GM19467 (cell line): ENCODE measurements around the gene PAN2.
"Not testable (repeated sequence)": the region's sequence is repeated elsewhere in the genome, so short reads cannot be mapped to it uniquely, and the experiment has no call there.

Experiments used
- ATAC-seq: cut with Tn5 transposase; IDR thresholded peaks from one replicate; pipeline ENCODE4 v1.9.1; 2021; ENCODE audit warnings: mild to moderate bottlenecking, moderate library complexity; ENCODE audit not compliant: unreplicated experiment

PAN2 gene

GRCh38 chr12:56333679-56334489 lies at the start of gene PAN2:
Gene PAN2, minus strand, starts transcription at chr12:56334000. Its CDS starts 906 bp downstream, at chr12:56333094.
- peak; percentile 95 for ATAC-seq

GRCh38 chr12:56382611-56383010 lies 48.8 kb upstream of the PAN2 start:
- ATAC-seq, result no peak

GRCh38 chr12:56377989-56378316 lies 44.2 kb upstream of the PAN2 start:
- no peak for ATAC-seq

GRCh38 chr12:56377310-56377988 lies 43.6 kb upstream of the PAN2 start:
- ATAC-seq, result no peak

GRCh38 chr12:56375598-56376434 lies 42.0 kb upstream of the PAN2 start:
- ATAC-seq, result peak; percentile 73

- ATAC-seq, result no peak
These were observed 41.2 kb upstream of the PAN2 start for GRCh38 chr12:56374726-56375597.

GRCh38 chr12:56373515-56373914 lies 39.7 kb upstream of the PAN2 start:
- ATAC-seq, result no peak

- ATAC-seq, result no peak
These were observed 33.1 kb upstream of the PAN2 start for GRCh38 chr12:56366948-56367347.

- no peak for ATAC-seq
These were observed 28.6 kb upstream of the PAN2 start, which contains the start of gene APOF for GRCh38 chr12:56362130-56363059. Gene APOF, minus strand, starts transcription at chr12:56362857. Its CDS starts 112 bp downstream, at chr12:56362745.

GRCh38 chr12:56361487-56362129 lies 27.8 kb upstream of the PAN2 start:
- no peak for ATAC-seq

GRCh38 chr12:56359851-56360767 lies 26.3 kb upstream of the PAN2 start, which contains the start of gene STAT2:
Gene STAT2, minus strand, starts transcription at chr12:56360107. Its CDS starts 3,536 bp downstream, at chr12:56356571.
- ATAC-seq, result peak; percentile 94

GRCh38 chr12:56358836-56359532 lies 25.2 kb upstream of the PAN2 start:
- ATAC-seq, result no peak

- ATAC-seq, result no peak
These were observed 17.5 kb upstream of the PAN2 start for GRCh38 chr12:56351325-56351724.

- ATAC-seq, result no peak
These were observed 16.9 kb upstream of the PAN2 start for GRCh38 chr12:56350662-56351061.

GRCh38 chr12:56348776-56349175 lies 15.0 kb upstream of the PAN2 start:
- ATAC-seq, result no peak

GRCh38 chr12:56347255-56347654 lies 13.5 kb upstream of the PAN2 start:
- ATAC-seq, result not testable (repeated sequence)

- ATAC-seq, result no peak
These were observed 12.9 kb upstream of the PAN2 start for GRCh38 chr12:56346675-56347074.
